ENCODE results near the gene ZMYND12. TPM values are rescaled to one million over a fixed set of nuclear protein-coding genes. Genes with fewer than 3 reads are reported as not detected.

ZMYND12 gene
- 0.17 to 0.53 TPM (median 0.44 TPM) in 5 replicates for total RNA-seq (2022; extraction: Qiagen RNA extraction; ENCODE audit: low read depth)

GRCh38 chr1:42456010-42456753 is at the start of gene ZMYND12, which contains the start of gene PPCS:
Gene ZMYND12, minus strand, starts transcription at chr1:42456022. Its CDS starts 25 bp downstream, at chr1:42455997.
Gene PPCS, plus strand, starts transcription at chr1:42456543. Its CDS starts 23 bp downstream, at chr1:42456566.

GRCh38 chr1:42462828-42463763 is 7.3 kb upstream of the ZMYND12 start, which contains the start of gene CCDC30:
Gene CCDC30, plus strand, starts transcription at chr1:42463286. Its CDS starts 17,266 bp downstream, at chr1:42480552.

GRCh38 chr1:42380586-42381279 is 75.1 kb downstream of the ZMYND12 start, which contains the start of gene RIMKLA:
Gene RIMKLA, plus strand, starts transcription at chr1:42380792. Its CDS starts 143 bp downstream, at chr1:42380935.

Other genes with a start within 250 kb of the ZMYND12 start
- 18.7 to 22.6 TPM (median 20.6 TPM) in 5 replicates for gene FOXJ3, start 120.8 kb downstream of the ZMYND12 start, total RNA-seq (2022; extraction: Qiagen RNA extraction; ENCODE audit: low read depth)
- gene RIMKLA, start 75.2 kb downstream of the ZMYND12 start, total RNA-seq (2022; extraction: Qiagen RNA extraction; ENCODE audit: low read depth): 0.44 to 0.97 TPM (median 0.85 TPM) in 5 replicates
- 33.6 to 42.0 TPM (median 35.8 TPM) in 5 replicates for gene PPCS, start 521 bp upstream of the ZMYND12 start, total RNA-seq (2022; extraction: Qiagen RNA extraction; ENCODE audit: low read depth)
- gene CCDC30, start 7.3 kb upstream of the ZMYND12 start, total RNA-seq (2022; extraction: Qiagen RNA extraction; ENCODE audit: low read depth): 0.46 to 1.0 TPM (median 0.77 TPM) in 5 replicates
- 59.9 to 64.2 TPM (median 62.6 TPM) in 5 replicates for gene PPIH, start 202.4 kb upstream of the ZMYND12 start, total RNA-seq (2022; extraction: Qiagen RNA extraction; ENCODE audit: low read depth)
- gene YBX1, start 226.4 kb upstream of the ZMYND12 start, total RNA-seq (2022; extraction: Qiagen RNA extraction; ENCODE audit: low read depth): 733 to 810 TPM (median 766 TPM) in 5 replicates

All from A549 treated with DMSO at 1 μM for 4 hours (cell line).